T-helper 2 cell treated with Interferon-gamma antibody and Interleukin-4, amounts not matched to agents 100 ng/mL and 5 ng/mL, for 36 hours (primary cell): Measurements from ENCODE around the gene USP17L5. TPM values are rescaled to one million over a fixed set of nuclear protein-coding genes. Genes with fewer than 3 reads are reported as not detected.
"Not testable (repeated sequence)": the region's sequence is repeated elsewhere in the genome, so short reads cannot be mapped to it uniquely, and the experiment has no call there.

Experiments used
- intact Hi-C: fragments of 100-400 bp; cut with micrococcal nuclease; formaldehyde crosslinking; loops from one replicate; pipeline ENCODE4 v1.15.1; 2023
- total RNA-seq: library from RNA; stranded (reverse); gene quantifications from 2 replicates; pipeline ENCODE4 v1.2.3, GENCODE V29; 2022

USP17L5 gene, protein sequence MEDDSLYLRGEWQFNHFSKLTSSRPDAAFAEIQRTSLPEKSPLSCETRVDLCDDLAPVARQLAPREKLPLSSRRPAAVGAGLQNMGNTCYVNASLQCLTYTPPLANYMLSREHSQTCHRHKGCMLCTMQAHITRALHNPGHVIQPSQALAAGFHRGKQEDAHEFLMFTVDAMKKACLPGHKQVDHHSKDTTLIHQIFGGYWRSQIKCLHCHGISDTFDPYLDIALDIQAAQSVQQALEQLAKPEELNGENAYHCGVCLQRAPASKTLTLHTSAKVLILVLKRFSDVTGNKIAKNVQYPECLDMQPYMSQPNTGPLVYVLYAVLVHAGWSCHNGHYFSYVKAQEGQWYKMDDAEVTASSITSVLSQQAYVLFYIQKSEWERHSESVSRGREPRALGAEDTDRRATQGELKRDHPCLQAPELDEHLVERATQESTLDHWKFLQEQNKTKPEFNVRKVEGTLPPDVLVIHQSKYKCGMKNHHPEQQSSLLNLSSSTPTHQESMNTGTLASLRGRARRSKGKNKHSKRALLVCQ
- not detected in 2 replicates for total RNA-seq

GRCh38 chr4:9339103-9339502 is at the start of gene USP17L5:
Gene USP17L5, plus strand, starts transcription at chr4:9339403. Its CDS starts 0 bp downstream, at chr4:9339403.
- intact Hi-C loops = not testable (repeated sequence)

GRCh38 chr4:9324191-9324590 is 15.0 kb upstream of the USP17L5 start:
- intact Hi-C loops = not testable (repeated sequence)

- intact Hi-C loops = not testable (repeated sequence)
Measured at GRCh38 chr4:9324865-9325264, 14.3 kb upstream of the USP17L5 start, which contains the start of gene USP17L24. Gene USP17L24, plus strand, starts transcription at chr4:9325165. Its CDS starts 0 bp downstream, at chr4:9325165.

- intact Hi-C loops = not testable (repeated sequence)
Measured at GRCh38 chr4:9329611-9330010, 9.6 kb upstream of the USP17L5 start, which contains the start of gene USP17L25. Gene USP17L25, plus strand, starts transcription at chr4:9329911. Its CDS starts 0 bp downstream, at chr4:9329911.

DNA sequence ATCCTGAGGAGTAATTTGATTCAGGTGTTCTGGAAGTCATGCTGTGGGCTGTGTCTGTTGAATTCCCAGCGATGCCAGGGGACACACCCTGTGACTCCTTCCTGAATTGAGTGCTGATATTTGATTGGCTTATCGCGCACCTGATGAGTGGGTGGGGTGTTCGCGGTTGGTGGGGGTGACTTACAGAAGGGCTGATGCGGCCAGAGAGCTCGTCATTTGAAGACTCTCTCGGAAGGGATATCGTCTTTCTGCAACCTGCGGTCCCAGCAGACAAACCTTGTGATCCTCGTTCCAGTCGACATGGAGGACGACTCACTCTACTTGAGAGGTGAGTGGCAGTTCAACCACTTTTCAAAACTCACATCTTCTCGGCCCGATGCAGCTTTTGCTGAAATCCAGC is 4.8 kb upstream of the USP17L5 start, which contains the start of gene USP17L26:
USP17L26 (plus strand) TSS at position 301 of the 400 bp plus-strand sequence; CDS start at position 301, 0 bp downstream.
- intact Hi-C loops = not testable (repeated sequence)

DNA sequence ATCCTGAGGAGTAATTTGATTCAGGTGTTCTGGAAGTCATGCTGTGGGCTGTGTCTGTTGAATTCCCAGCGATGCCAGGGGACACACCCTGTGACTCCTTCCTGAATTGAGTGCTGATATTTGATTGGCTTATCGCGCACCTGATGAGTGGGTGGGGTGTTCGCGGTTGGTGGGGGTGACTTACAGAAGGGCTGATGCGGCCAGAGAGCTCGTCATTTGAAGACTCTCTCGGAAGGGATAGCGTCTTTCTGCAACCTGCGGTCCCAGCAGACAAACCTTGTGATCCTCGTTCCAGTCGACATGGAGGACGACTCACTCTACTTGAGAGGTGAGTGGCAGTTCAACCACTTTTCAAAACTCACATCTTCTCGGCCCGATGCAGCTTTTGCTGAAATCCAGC is 4.6 kb downstream of the USP17L5 start, which contains the start of gene USP17L27:
USP17L27 (plus strand) TSS at position 301 of the 400 bp plus-strand sequence; CDS start at position 301, 0 bp downstream.
- intact Hi-C loops = not testable (repeated sequence)

DNA sequence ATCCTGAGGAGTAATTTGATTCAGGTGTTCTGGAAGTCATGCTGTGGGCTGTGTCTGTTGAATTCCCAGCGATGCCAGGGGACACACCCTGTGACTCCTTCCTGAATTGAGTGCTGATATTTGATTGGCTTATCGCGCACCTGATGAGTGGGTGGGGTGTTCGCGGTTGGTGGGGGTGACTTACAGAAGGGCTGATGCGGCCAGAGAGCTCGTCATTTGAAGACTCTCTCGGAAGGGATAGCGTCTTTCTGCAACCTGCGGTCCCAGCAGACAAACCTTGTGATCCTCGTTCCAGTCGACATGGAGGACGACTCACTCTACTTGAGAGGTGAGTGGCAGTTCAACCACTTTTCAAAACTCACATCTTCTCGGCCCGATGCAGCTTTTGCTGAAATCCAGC is 9.4 kb downstream of the USP17L5 start, which contains the start of gene USP17L28:
USP17L28 (plus strand) TSS at position 301 of the 400 bp plus-strand sequence; CDS start at position 301, 0 bp downstream.
- intact Hi-C loops = not testable (repeated sequence)

DNA sequence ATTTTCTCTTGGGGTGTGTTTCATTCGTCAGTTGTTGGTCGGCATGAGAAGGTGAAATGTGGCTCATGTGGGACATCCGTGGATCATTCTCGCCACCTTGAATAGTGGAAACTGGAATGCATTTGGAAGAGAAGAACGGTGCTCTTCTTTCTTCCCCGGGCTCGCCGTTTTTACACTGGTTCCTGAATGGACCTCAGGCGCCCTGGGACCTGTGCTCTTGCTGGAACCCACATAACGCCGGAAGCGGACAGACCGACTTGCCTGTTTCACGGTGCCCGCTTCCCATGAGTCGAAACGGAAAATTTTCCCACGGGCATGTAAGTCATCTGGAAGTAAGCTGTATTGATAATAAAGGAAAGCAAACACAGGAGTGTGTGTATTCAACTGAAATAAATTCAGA is 11.7 kb downstream of the USP17L5 start:
- intact Hi-C loops = not testable (repeated sequence)

DNA sequence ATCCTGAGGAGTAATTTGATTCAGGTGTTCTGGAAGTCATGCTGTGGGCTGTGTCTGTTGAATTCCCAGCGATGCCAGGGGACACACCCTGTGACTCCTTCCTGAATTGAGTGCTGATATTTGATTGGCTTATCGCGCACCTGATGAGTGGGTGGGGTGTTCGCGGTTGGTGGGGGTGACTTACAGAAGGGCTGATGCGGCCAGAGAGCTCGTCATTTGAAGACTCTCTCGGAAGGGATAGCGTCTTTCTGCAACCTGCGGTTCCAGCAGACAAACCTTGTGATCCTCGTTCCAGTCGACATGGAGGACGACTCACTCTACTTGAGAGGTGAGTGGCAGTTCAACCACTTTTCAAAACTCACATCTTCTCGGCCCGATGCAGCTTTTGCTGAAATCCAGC is 14.1 kb downstream of the USP17L5 start, which contains the start of gene USP17L29:
USP17L29 (plus strand) TSS at position 301 of the 400 bp plus-strand sequence; CDS start at position 301, 0 bp downstream.
- intact Hi-C loops = not testable (repeated sequence)

DNA sequence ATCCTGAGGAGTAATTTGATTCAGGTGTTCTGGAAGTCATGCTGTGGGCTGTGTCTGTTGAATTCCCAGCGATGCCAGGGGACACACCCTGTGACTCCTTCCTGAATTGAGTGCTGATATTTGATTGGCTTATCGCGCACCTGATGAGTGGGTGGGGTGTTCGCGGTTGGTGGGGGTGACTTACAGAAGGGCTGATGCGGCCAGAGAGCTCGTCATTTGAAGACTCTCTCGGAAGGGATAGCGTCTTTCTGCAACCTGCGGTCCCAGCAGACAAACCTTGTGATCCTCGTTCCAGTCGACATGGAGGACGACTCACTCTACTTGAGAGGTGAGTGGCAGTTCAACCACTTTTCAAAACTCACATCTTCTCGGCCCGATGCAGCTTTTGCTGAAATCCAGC is 23.6 kb downstream of the USP17L5 start, which contains the start of gene USP17L30:
USP17L30 (plus strand) TSS at position 301 of the 400 bp plus-strand sequence; CDS start at position 301, 0 bp downstream.
- intact Hi-C loops = not testable (repeated sequence)

DNA sequence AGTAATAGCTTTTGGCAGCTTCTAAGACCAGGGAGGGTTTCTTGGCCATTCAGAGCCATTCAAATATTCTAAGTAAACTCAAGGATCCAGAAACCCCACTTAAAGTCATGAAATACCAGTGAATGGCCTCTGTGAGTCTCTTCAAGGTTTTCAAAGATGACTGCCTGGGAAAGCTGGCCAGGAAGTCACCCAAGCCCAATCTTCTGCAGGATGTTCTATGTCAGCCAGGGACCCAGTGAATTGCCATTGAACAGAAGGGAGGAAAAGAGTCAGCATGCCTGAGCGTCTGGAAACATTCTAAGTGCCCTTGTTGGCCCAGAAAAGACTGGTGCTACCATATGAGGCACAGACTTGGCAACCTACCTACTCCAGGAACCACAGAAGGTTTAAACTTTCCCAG is 40.7 kb downstream of the USP17L5 start:
- intact Hi-C loops = not testable (repeated sequence)

GRCh38 chr4:9381012-9381534 is 41.9 kb downstream of the USP17L5 start:
- intact Hi-C loops = not testable (repeated sequence)

GRCh38 chr4:9384126-9384525 is 44.9 kb downstream of the USP17L5 start:
- intact Hi-C loops = no loop called here

- intact Hi-C loops = not testable (repeated sequence)
Measured at GRCh38 chr4:9389001-9389400, 49.8 kb downstream of the USP17L5 start.

Other genes with a start within 250 kb of the USP17L5 start
- gene FAM90A26, start 169.0 kb upstream of the USP17L5 start, total RNA-seq = not detected in 2 replicates
- not detected in 2 replicates for gene USP17L10, start 128.7 kb upstream of the USP17L5 start, total RNA-seq
- gene USP17L11, start 124.0 kb upstream of the USP17L5 start, total RNA-seq = not detected in 2 replicates
- gene USP17L12, start 119.3 kb upstream of the USP17L5 start, total RNA-seq = not detected in 2 replicates
- not detected in 2 replicates for gene USP17L13, start 114.5 kb upstream of the USP17L5 start, total RNA-seq
- not detected in 2 replicates for gene USP17L15, start 105.0 kb upstream of the USP17L5 start, total RNA-seq
- gene USP17L17, start 95.5 kb upstream of the USP17L5 start, total RNA-seq = not detected in 2 replicates
- not detected in 2 replicates for gene USP17L18, start 90.8 kb upstream of the USP17L5 start, total RNA-seq
- gene USP17L19, start 86.0 kb upstream of the USP17L5 start, total RNA-seq = not detected in 2 replicates
- not detected in 2 replicates for gene USP17L20, start 81.3 kb upstream of the USP17L5 start, total RNA-seq
- gene USP17L21, start 76.5 kb upstream of the USP17L5 start, total RNA-seq = not detected in 2 replicates
- gene USP17L22, start 71.8 kb upstream of the USP17L5 start, total RNA-seq = not detected in 2 replicates
- not detected in 2 replicates for gene USP17L24, start 14.2 kb upstream of the USP17L5 start, total RNA-seq
- gene USP17L25, start 9.5 kb upstream of the USP17L5 start, total RNA-seq = not detected in 2 replicates
- gene USP17L26, start 4.7 kb upstream of the USP17L5 start, total RNA-seq = not detected in 2 replicates
- gene USP17L27, start 4.7 kb downstream of the USP17L5 start, total RNA-seq = not detected in 2 replicates
- not detected in 2 replicates for gene USP17L28, start 9.5 kb downstream of the USP17L5 start, total RNA-seq
- gene USP17L29, start 14.2 kb downstream of the USP17L5 start, total RNA-seq = not detected in 2 replicates
- not detected in 2 replicates for gene USP17L30, start 23.7 kb downstream of the USP17L5 start, total RNA-seq
- not detected in 2 replicates for gene DEFB131A, start 105.0 kb downstream of the USP17L5 start, total RNA-seq